ENCODE measurements around the gene TTC29.

TTC29 gene

DNA sequence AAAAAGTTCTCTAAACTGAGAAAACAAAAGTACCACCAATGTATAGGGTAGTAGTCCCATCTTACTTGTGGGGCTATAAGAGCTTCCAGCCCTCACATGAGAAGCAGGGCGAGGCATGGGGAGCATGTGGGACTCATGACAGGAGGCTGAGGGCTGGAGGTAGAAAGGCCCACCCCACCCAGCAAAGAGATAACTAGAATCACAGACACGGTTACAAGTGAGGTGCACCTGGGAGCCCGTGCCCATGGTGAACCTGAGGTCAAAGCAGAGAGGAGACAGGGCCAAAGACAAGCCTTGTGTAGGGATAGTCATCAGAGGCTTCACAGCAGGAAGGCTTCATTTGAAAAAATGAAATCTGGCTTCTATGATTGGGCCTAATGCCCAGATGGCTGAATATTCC is 55.4 kb downstream of the TTC29 start:
- no peaks in the 10 kb centered on the region for H3K36me3 ChIP-seq (ENCODE audit: low read depth)
- ATAC-seq (ENCODE audit: low read depth): no peak
- peaks cover 6% of the 10 kb centered on the region for H3K27me3 ChIP-seq (ENCODE audit: insufficient read depth, poor library complexity, severe bottlenecking)
- no peaks in the 10 kb centered on the region for H3K4me1 ChIP-seq (ENCODE audit: insufficient read depth, poor library complexity, severe bottlenecking)
- no peaks in the 10 kb centered on the region for H3K9me3 ChIP-seq (ENCODE audit: severe bottlenecking)
- H3K27ac ChIP-seq (ENCODE audit: poor library complexity, severe bottlenecking): no peak overlapping the region
- DNase-seq (ENCODE audit: low spot score): no peak
- H3K4me3 ChIP-seq (ENCODE audit: severe bottlenecking): no peak overlapping the region
- TF ChIP-seq, protein P1, sequence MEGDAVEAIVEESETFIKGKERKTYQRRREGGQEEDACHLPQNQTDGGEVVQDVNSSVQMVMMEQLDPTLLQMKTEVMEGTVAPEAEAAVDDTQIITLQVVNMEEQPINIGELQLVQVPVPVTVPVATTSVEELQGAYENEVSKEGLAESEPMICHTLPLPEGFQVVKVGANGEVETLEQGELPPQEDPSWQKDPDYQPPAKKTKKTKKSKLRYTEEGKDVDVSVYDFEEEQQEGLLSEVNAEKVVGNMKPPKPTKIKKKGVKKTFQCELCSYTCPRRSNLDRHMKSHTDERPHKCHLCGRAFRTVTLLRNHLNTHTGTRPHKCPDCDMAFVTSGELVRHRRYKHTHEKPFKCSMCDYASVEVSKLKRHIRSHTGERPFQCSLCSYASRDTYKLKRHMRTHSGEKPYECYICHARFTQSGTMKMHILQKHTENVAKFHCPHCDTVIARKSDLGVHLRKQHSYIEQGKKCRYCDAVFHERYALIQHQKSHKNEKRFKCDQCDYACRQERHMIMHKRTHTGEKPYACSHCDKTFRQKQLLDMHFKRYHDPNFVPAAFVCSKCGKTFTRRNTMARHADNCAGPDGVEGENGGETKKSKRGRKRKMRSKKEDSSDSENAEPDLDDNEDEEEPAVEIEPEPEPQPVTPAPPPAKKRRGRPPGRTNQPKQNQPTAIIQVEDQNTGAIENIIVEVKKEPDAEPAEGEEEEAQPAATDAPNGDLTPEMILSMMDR (IDR thresholded peaks at IDR 0.05; ENCODE audit: poor library complexity, severe bottlenecking): no peak

- H3K4me1 ChIP-seq (ENCODE audit: insufficient read depth, poor library complexity, severe bottlenecking): no peaks in the 10 kb centered on the region
- no peaks in the 10 kb centered on the region for H3K36me3 ChIP-seq (ENCODE audit: low read depth)
- DNase-seq (ENCODE audit: low spot score) (no peak), ATAC-seq (ENCODE audit: low read depth) (no peak)
- TF ChIP-seq, protein P1 (IDR thresholded peaks at IDR 0.05; ENCODE audit: poor library complexity, severe bottlenecking): no peak
- no peak overlapping the region for H3K4me3 ChIP-seq (ENCODE audit: severe bottlenecking)
- H3K9me3 ChIP-seq (ENCODE audit: severe bottlenecking): no peaks in the 10 kb centered on the region
- no peak overlapping the region for H3K27ac ChIP-seq (ENCODE audit: poor library complexity, severe bottlenecking)
- H3K27me3 ChIP-seq (ENCODE audit: insufficient read depth, poor library complexity, severe bottlenecking): peaks cover 24% of the 10 kb centered on the region
Observed at GRCh38 chr4:146883070-146883469, 62.6 kb downstream of the TTC29 start.

GRCh38 chr4:146857298-146857697 is 88.4 kb downstream of the TTC29 start:
- Histone ChIP-seq H3K27me3 (ENCODE audit: insufficient read depth, poor library complexity, severe bottlenecking) (peaks cover 5% of the 10 kb centered on the region), H3K27ac (ENCODE audit: poor library complexity, severe bottlenecking) (no peak overlapping the region), H3K4me3 (ENCODE audit: severe bottlenecking) (no peak overlapping the region), H3K4me1 (ENCODE audit: insufficient read depth, poor library complexity, severe bottlenecking) (no peaks in the 10 kb centered on the region), H3K9me3 (ENCODE audit: severe bottlenecking) (no peaks in the 10 kb centered on the region), H3K36me3 (ENCODE audit: low read depth) (no peaks in the 10 kb centered on the region)
- no peak for DNase-seq (ENCODE audit: low spot score)
- ATAC-seq (ENCODE audit: low read depth): no peak
- TF ChIP-seq, protein P1 (IDR thresholded peaks at IDR 0.05; ENCODE audit: poor library complexity, severe bottlenecking): no peak

DNA sequence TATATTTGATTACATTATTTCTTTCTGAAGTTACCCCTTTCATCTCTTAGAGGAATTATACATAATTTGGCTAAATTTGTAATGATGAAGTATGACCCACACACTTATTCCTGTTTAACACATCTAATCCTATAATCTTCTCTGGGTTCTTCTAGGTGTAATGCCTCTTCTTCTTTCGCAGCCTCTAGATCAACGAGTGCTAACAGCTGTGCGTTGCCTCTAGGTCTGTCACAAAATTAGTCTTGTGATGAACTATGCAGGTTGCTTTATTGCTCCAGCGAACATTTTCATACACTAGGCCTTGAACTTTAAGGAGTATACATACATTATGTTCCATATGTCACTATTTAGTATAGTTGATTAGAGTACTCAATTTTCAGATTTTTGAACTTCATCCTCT is 89.9 kb downstream of the TTC29 start:
- Histone ChIP-seq H3K4me3 (ENCODE audit: severe bottlenecking) (no peak overlapping the region), H3K27me3 (ENCODE audit: insufficient read depth, poor library complexity, severe bottlenecking) (peaks cover 5% of the 10 kb centered on the region), H3K9me3 (ENCODE audit: severe bottlenecking) (no peaks in the 10 kb centered on the region), H3K4me1 (ENCODE audit: insufficient read depth, poor library complexity, severe bottlenecking) (no peaks in the 10 kb centered on the region), H3K27ac (ENCODE audit: poor library complexity, severe bottlenecking) (no peak overlapping the region), H3K36me3 (ENCODE audit: low read depth) (no peaks in the 10 kb centered on the region)
- ATAC-seq (ENCODE audit: low read depth) (no peak), DNase-seq (ENCODE audit: low spot score) (no peak)
- TF ChIP-seq, protein P1 (IDR thresholded peaks at IDR 0.05; ENCODE audit: poor library complexity, severe bottlenecking): no peak

DNA sequence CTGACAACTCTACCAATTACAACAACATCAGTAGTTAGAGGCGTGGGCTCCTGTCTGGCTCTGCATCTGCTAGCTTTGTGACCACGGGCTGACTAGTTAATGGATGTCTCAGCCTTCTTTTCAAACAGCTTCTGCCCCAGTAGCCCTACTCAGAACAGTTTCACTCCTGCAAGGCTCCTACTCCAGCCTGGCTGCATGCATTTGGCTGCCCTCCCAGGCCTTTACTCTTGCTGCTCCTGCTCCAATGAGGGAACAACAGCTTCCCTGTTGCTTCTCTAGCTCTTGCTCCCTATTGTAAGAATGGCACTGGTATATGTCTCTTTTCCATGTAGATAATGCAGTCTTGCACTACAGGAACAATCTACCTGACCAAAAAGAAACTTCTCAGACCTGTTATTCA is 93.3 kb downstream of the TTC29 start:
- Histone ChIP-seq H3K4me1 (ENCODE audit: insufficient read depth, poor library complexity, severe bottlenecking) (no peaks in the 10 kb centered on the region), H3K36me3 (ENCODE audit: low read depth) (no peaks in the 10 kb centered on the region), H3K4me3 (ENCODE audit: severe bottlenecking) (no peak overlapping the region), H3K27me3 (ENCODE audit: insufficient read depth, poor library complexity, severe bottlenecking) (peaks cover under 1% of the 10 kb centered on the region), H3K9me3 (ENCODE audit: severe bottlenecking) (no peaks in the 10 kb centered on the region), H3K27ac (ENCODE audit: poor library complexity, severe bottlenecking) (no peak overlapping the region)
- TF ChIP-seq, protein P1 (IDR thresholded peaks at IDR 0.05; ENCODE audit: poor library complexity, severe bottlenecking): no peak
- ATAC-seq (ENCODE audit: low read depth) (no peak), DNase-seq (ENCODE audit: low spot score) (no peak)

Measured in RWPE2 (cell line).